Astrocyte (in vitro differentiated cells and primary cell): Measurements from ENCODE around the gene TTYH2. TPM values are rescaled to one million over a fixed set of nuclear protein-coding genes. Genes with fewer than 3 reads are reported as not detected.
A peak's percentile ranks its signal among the peaks of the same experiment; 100 is the strongest.

Source experiments
- DNase-seq: peaks from one replicate; pipeline ENCODE4 v3.0.0-alpha.2; 2010; ENCODE audit warnings: low read depth
- FAIRE-seq: peaks from 2 replicates; lab custom pipeline; 2011; peaks lifted over from hg19 to GRCh38; lab: Jason Lieb, UNC
- H2AFZ ChIP-seq: 2 replicates; pipeline ENCODE4 v1.6.0; 2012; ENCODE audit warnings: low read depth, low read length, inconsistent platforms
- H3K27ac ChIP-seq: 2 replicates; pipeline ENCODE4 v1.5.1; 2011; ENCODE audit warnings: low read depth, low read length, inconsistent platforms
- H3K27me3 ChIP-seq: 2 replicates; pipeline ENCODE4 v1.6.0; 2011; ENCODE audit warnings: low read length, inconsistent platforms; ENCODE audit not compliant: insufficient read depth
- H3K36me3 ChIP-seq: 2 replicates; pipeline ENCODE4 v1.5.1; 2011; ENCODE audit warnings: low read length, inconsistent platforms; ENCODE audit not compliant: insufficient read depth
- H3K4me1 ChIP-seq: 2 replicates; pipeline ENCODE4 v1.5.1; 2011; ENCODE audit warnings: low read length, inconsistent platforms; ENCODE audit not compliant: insufficient read depth
- H3K4me2 ChIP-seq: 2 replicates; pipeline ENCODE4 v1.6.0; 2012; ENCODE audit warnings: low read length, inconsistent platforms
- H3K4me3 ChIP-seq: 2 replicates; pipeline ENCODE4 v1.5.1; 2011; ENCODE audit warnings: low read depth, mild to moderate bottlenecking, low read length, inconsistent platforms; ENCODE audit not compliant: insufficient read depth
- H3K79me2 ChIP-seq: 2 replicates; pipeline ENCODE4 v1.6.0; 2012; ENCODE audit warnings: mild to moderate bottlenecking, low read length, inconsistent platforms; ENCODE audit not compliant: insufficient read depth
- H3K9ac ChIP-seq: 2 replicates; pipeline ENCODE4 v1.6.0; 2012; ENCODE audit warnings: mild to moderate bottlenecking, low read length, inconsistent platforms
- H3K9me3 ChIP-seq: 2 replicates; pipeline ENCODE4 v1.5.1; 2012; ENCODE audit warnings: low read depth, mild to moderate bottlenecking, low read length, inconsistent platforms; ENCODE audit not compliant: insufficient read depth
- H4K20me1 ChIP-seq: 2 replicates; pipeline ENCODE4 v1.6.0; 2012; ENCODE audit warnings: low read length, inconsistent platforms; ENCODE audit not compliant: insufficient read depth
- H3K27ac Mint-ChIP-seq: one replicate; pipeline ENCODE4 v1.8.0; 2021; ENCODE audit warnings: mild to moderate bottlenecking, mixed read lengths; ENCODE audit not compliant: unreplicated experiment
- H3K27me3 Mint-ChIP-seq: one replicate; pipeline ENCODE4 v1.8.0; 2021; ENCODE audit warnings: low read depth, mixed read lengths; ENCODE audit not compliant: unreplicated experiment
- H3K36me3 Mint-ChIP-seq: one replicate; pipeline ENCODE4 v1.8.0; 2021; ENCODE audit warnings: low read depth, mixed read lengths; ENCODE audit not compliant: unreplicated experiment
- H3K4me1 Mint-ChIP-seq: one replicate; pipeline ENCODE4 v1.8.0; 2021; ENCODE audit warnings: low read depth, mixed read lengths; ENCODE audit not compliant: unreplicated experiment
- H3K4me3 Mint-ChIP-seq: one replicate; pipeline ENCODE4 v1.8.0; 2021; ENCODE audit warnings: mild to moderate bottlenecking, moderate library complexity, mixed read lengths; ENCODE audit not compliant: unreplicated experiment
- H3K9me3 Mint-ChIP-seq: one replicate; pipeline ENCODE4 v1.8.0; 2021; ENCODE audit warnings: mild to moderate bottlenecking, mixed read lengths; ENCODE audit not compliant: unreplicated experiment
- CTCF ChIP-seq: IDR thresholded peaks from 2 replicates; pipeline ENCODE4 v1.5.1; 2011; ENCODE audit warnings: low read depth, mild to moderate bottlenecking, inconsistent platforms, low read length, moderate library complexity; ENCODE audit not compliant: insufficient read depth
- EZH2 ChIP-seq: IDR thresholded peaks from 2 replicates; pipeline ENCODE4 v1.6.1; 2012; ENCODE audit warnings: mild to moderate bottlenecking, low read length, inconsistent platforms; ENCODE audit not compliant: insufficient read depth
- total RNA-seq: library from RNA; stranded (reverse); gene quantifications from 2 replicates; pipeline ENCODE4 v1.2.1, GENCODE V29; 2021

The TTYH2 gene
- total RNA-seq, 1 donor from 2014 or later: 8.0 TPM

GRCh38 chr17:74190154-74190553 lies 23.2 kb upstream of the TTYH2 start:
- Mint-ChIP-seq H3K27me3 (peaks cover 40% of the 10 kb centered on the region), H3K4me3 (peak overlapping the region; percentile 15), H3K4me1 (peaks cover 3% of the 10 kb centered on the region), H3K9me3 (no peaks in the 10 kb centered on the region), H3K36me3 (no peaks in the 10 kb centered on the region), H3K27ac (no peak overlapping the region)
- TF ChIP-seq EZH2: no peak
- TF ChIP-seq CTCF: no peak
- H3K9ac ChIP-seq: no peak overlapping the region
- no peak overlapping the region for H3K27ac ChIP-seq
- no peak for FAIRE-seq
- H3K27me3 ChIP-seq: peaks cover 14% of the 10 kb centered on the region
- DNase-seq: peak; percentile 43
- H3K79me2 ChIP-seq: no peaks in the 10 kb centered on the region
- no peaks in the 10 kb centered on the region for H3K4me1 ChIP-seq
- H2AFZ ChIP-seq: no peak overlapping the region
- no peaks in the 10 kb centered on the region for H3K9me3 ChIP-seq
- no peaks in the 10 kb centered on the region for H3K36me3 ChIP-seq
- no peak overlapping the region for H3K4me2 ChIP-seq
- no peak overlapping the region for H3K4me3 ChIP-seq
- no peaks in the 10 kb centered on the region for H4K20me1 ChIP-seq

- Mint-ChIP-seq H3K36me3 (no peaks in the 10 kb centered on the region), H3K4me1 (peaks cover 3% of the 10 kb centered on the region), H3K27me3 (peaks cover 47% of the 10 kb centered on the region), H3K9me3 (no peaks in the 10 kb centered on the region), H3K4me3 (no peak overlapping the region), H3K27ac (no peak overlapping the region)
- Histone ChIP-seq H3K27ac (no peak overlapping the region), H3K4me3 (no peak overlapping the region), H3K9me3 (no peaks in the 10 kb centered on the region), H3K79me2 (no peaks in the 10 kb centered on the region), H3K4me2 (no peak overlapping the region), H3K36me3 (no peaks in the 10 kb centered on the region), H3K4me1 (no peaks in the 10 kb centered on the region), H4K20me1 (no peaks in the 10 kb centered on the region), H2AFZ (no peak overlapping the region), H3K9ac (no peak overlapping the region), H3K27me3 (peaks cover 20% of the 10 kb centered on the region)
- DNase-seq: no peak
- TF ChIP-seq EZH2 (no peak), CTCF (no peak)
- FAIRE-seq: no peak
Measured at GRCh38 chr17:74190807-74191406, 22.5 kb upstream of the TTYH2 start.
